Neuron (in vitro differentiated cells): ENCODE results near the gene AFAP1L1.
"Not testable (repeated sequence)": the region's sequence is repeated elsewhere in the genome, so short reads cannot be mapped to it uniquely, and the experiment has no call there.

ENCODE experiments used
- H2AFZ ChIP-seq: one replicate; pipeline ENCODE4 v1.6.1; 2013; ENCODE audit warnings: low read depth, mild to moderate bottlenecking, inconsistent platforms, low read length, moderate library complexity
- H3K27me3 ChIP-seq: one replicate; pipeline ENCODE4 v1.6.1; 2013; ENCODE audit warnings: low read length; ENCODE audit not compliant: insufficient read depth
- H3K36me3 ChIP-seq: one replicate; pipeline ENCODE4 v1.6.1; 2013; ENCODE audit warnings: low read length; ENCODE audit not compliant: insufficient read depth
- H3K4me1 ChIP-seq: one replicate; pipeline ENCODE4 v1.6.1; 2013; ENCODE audit warnings: low read length; ENCODE audit not compliant: insufficient read depth
- H3K4me3 ChIP-seq: 2 replicates; pipeline ENCODE4 v1.5.1; 2013; ENCODE audit warnings: mild to moderate bottlenecking, low read length, moderate library complexity
- H3K9me3 ChIP-seq: one replicate; pipeline ENCODE4 v1.6.1; 2013; ENCODE audit warnings: low read length

The AFAP1L1 gene

GRCh38 chr5:149380466-149381121, 108.9 kb downstream of the AFAP1L1 start:
- Histone ChIP-seq H3K4me3 (no peak overlapping the region), H3K36me3 (no peaks in the 10 kb centered on the region), H3K4me1 (no peaks in the 10 kb centered on the region), H3K27me3 (no peaks in the 10 kb centered on the region), H2AFZ (no peak overlapping the region), H3K9me3 (no peaks in the 10 kb centered on the region)

- Histone ChIP-seq H3K9me3 (no peaks in the 10 kb centered on the region), H3K27me3 (no peaks in the 10 kb centered on the region), H3K36me3 (no peaks in the 10 kb centered on the region), H3K4me1 (no peaks in the 10 kb centered on the region), H2AFZ (no peak overlapping the region), H3K4me3 (no peak overlapping the region)
Observed at GRCh38 chr5:149381261-149381985, 109.8 kb downstream of the AFAP1L1 start.

- Histone ChIP-seq H3K9me3 (no peaks in the 10 kb centered on the region), H3K4me1 (no peaks in the 10 kb centered on the region), H3K4me3 (no peak overlapping the region), H3K27me3 (no peaks in the 10 kb centered on the region), H3K36me3 (no peaks in the 10 kb centered on the region), H2AFZ (no peak overlapping the region)
Observed at GRCh38 chr5:149381986-149382338, 110.3 kb downstream of the AFAP1L1 start.

GRCh38 chr5:149382517-149383220, 111.0 kb downstream of the AFAP1L1 start:
- Histone ChIP-seq H3K27me3 (no peaks in the 10 kb centered on the region), H3K4me3 (no peak overlapping the region), H3K4me1 (no peaks in the 10 kb centered on the region), H3K36me3 (no peaks in the 10 kb centered on the region), H3K9me3 (no peaks in the 10 kb centered on the region), H2AFZ (no peak overlapping the region)

- no peaks in the 10 kb centered on the region for H3K9me3 ChIP-seq
- H3K36me3 ChIP-seq: no peaks in the 10 kb centered on the region
- H2AFZ ChIP-seq: no peak overlapping the region
- no peaks in the 10 kb centered on the region for H3K4me1 ChIP-seq
- H3K27me3 ChIP-seq: no peaks in the 10 kb centered on the region
- H3K4me3 ChIP-seq: no peak overlapping the region
Observed at GRCh38 chr5:149383399-149383798, 111.7 kb downstream of the AFAP1L1 start.

- no peaks in the 10 kb centered on the region for H3K9me3 ChIP-seq
Observed at GRCh38 chr5:149386166-149386565, 114.5 kb downstream of the AFAP1L1 start.

GRCh38 chr5:149387081-149387631, 115.5 kb downstream of the AFAP1L1 start:
- Histone ChIP-seq H2AFZ (no peak overlapping the region), H3K9me3 (no peaks in the 10 kb centered on the region), H3K27me3 (no peaks in the 10 kb centered on the region), H3K4me3 (no peak overlapping the region), H3K4me1 (no peaks in the 10 kb centered on the region), H3K36me3 (no peaks in the 10 kb centered on the region)

More at GRCh38 chr5:149386166-149386565, 114.5 kb downstream of the AFAP1L1 start:
- H3K4me1 ChIP-seq: no peaks in the 10 kb centered on the region
- no peak overlapping the region for H3K4me3 ChIP-seq
- H2AFZ ChIP-seq: no peak overlapping the region
- H3K36me3 ChIP-seq: no peaks in the 10 kb centered on the region
- no peaks in the 10 kb centered on the region for H3K27me3 ChIP-seq

- no peaks in the 10 kb centered on the region for H3K4me1 ChIP-seq
- H3K9me3 ChIP-seq: no peaks in the 10 kb centered on the region
- H2AFZ ChIP-seq: no peak overlapping the region
- H3K27me3 ChIP-seq: no peaks in the 10 kb centered on the region
- no peaks in the 10 kb centered on the region for H3K36me3 ChIP-seq
- no peak overlapping the region for H3K4me3 ChIP-seq
Observed at GRCh38 chr5:149387982-149388381, 116.3 kb downstream of the AFAP1L1 start.

GRCh38 chr5:149388498-149389190, 117.0 kb downstream of the AFAP1L1 start:
- Histone ChIP-seq H3K27me3 (no peaks in the 10 kb centered on the region), H3K4me3 (no peak overlapping the region), H2AFZ (no peak overlapping the region), H3K36me3 (no peaks in the 10 kb centered on the region), H3K9me3 (no peaks in the 10 kb centered on the region), H3K4me1 (no peaks in the 10 kb centered on the region)

GRCh38 chr5:149389552-149390495, 118.2 kb downstream of the AFAP1L1 start:
- no peak overlapping the region for H3K4me3 ChIP-seq
- H3K4me1 ChIP-seq: no peaks in the 10 kb centered on the region
- no peak overlapping the region for H2AFZ ChIP-seq
- no peaks in the 10 kb centered on the region for H3K9me3 ChIP-seq
- no peaks in the 10 kb centered on the region for H3K36me3 ChIP-seq
- H3K27me3 ChIP-seq: no peaks in the 10 kb centered on the region

- not testable (repeated sequence) for H3K27me3 ChIP-seq, H2AFZ ChIP-seq, H3K9me3 ChIP-seq, H3K4me1 ChIP-seq, H3K36me3 ChIP-seq, H3K4me3 ChIP-seq
Observed at GRCh38 chr5:149391076-149391475, 119.4 kb downstream of the AFAP1L1 start.
